Adrenal gland (tissue), 12 donors: ENCODE results near the gene SNAI3. TPM values are rescaled to one million over a fixed set of nuclear protein-coding genes. Genes with fewer than 3 reads are reported as not detected.

Experiments used
- DNase-seq, 7 donors: peaks; one replicate each; pipeline ENCODE4 v3.0.0-alpha.2; 2019 to 2020
- H3K27ac ChIP-seq, 5 donors: fragments of 200-600 bp; sonication (generic) in 4 of 5; 1 replicate in 3 of 5; 2 replicates in 2 of 5; pipeline versions ENCODE4 v1.5.1 to v1.8.0; 2016 to 2020; ENCODE audit warnings: mild to moderate bottlenecking in 1 of 5
- H3K27me3 ChIP-seq: fragments of 200-600 bp; 2 replicates; pipeline ENCODE4 v1.8.0; 2021
- H3K36me3 ChIP-seq, 2 donors: fragments of 200-600 bp; replicated peaks in 1 of 2; 1 replicate in 1 of 2; 2 replicates in 1 of 2; pipeline versions ENCODE4 v1.5.1 to v1.8.0; 2018 to 2022
- H3K4me1 ChIP-seq, 2 donors: fragments of 200-600 bp; replicated peaks in 1 of 2; 1 replicate in 1 of 2; 2 replicates in 1 of 2; pipeline versions ENCODE4 v1.5.1 to v1.8.0; 2018 to 2021
- H3K4me3 ChIP-seq, 4 donors: fragments of 200-600 bp; sonication (generic) in 3 of 4; one replicate each; pipeline ENCODE4 v1.5.1; 2016 to 2018
- H3K9me3 ChIP-seq, 3 donors: fragments of 200-600 bp; sonication (generic) in 1 of 3; replicated peaks in 1 of 3; 1 replicate in 2 of 3; 2 replicates in 1 of 3; pipeline versions ENCODE4 v1.5.1 to v1.8.0; 2016 to 2021
- POLR2A ChIP-seq, 2 donors: fragments of 450-650 bp; IDR thresholded peaks; one replicate each; pipeline ENCODE4 v1.6.1; 2017; ENCODE audit warnings: antibody characterized with exemption in 2 of 2, mild to moderate bottlenecking in 2 of 2, moderate library complexity in 1 of 2
- WGBS, 4 donors: extraction: QIAGEN DNeasy Blood & Tissue Kit in 2 of 4; methylation state at CpG; one replicate each; pipeline versions ENCODE4 v1.1.5 to v1.1.7; 2013 to 2017; 5-methylcytosine and 5-hydroxymethylcytosine counted together
- intact Hi-C, 2 donors: fragments of 100-400 bp; cut with DNase I; formaldehyde crosslinking; loops; one replicate each; pipeline versions ENCODE4 v1.14.1 to v1.15.0; 2022 to 2023
- polyA plus RNA-seq, 3 donors: library from polyadenylated mRNA; stranded (reverse); fragments of 200-250 nt in 2 of 3; fragments of 350-450 nt in 1 of 3; fragmentation: Illumina TruSeq in 1 of 3; extraction: RNeasy Lipid Tissue Mini Kit (QIAGEN cat#74804) in 1 of 3; gene quantifications; one replicate each; pipeline ENCODE4 v1.2.3, GENCODE V29; 2013 to 2014
- total RNA-seq, 9 donors: library from RNA; depleted of rRNA in 4 of 9; stranded (reverse); fragments of >200 nt in 4 of 9; fragments of 120-200 nt in 1 of 9; fragmentation: NEBNext Ultra II Directional in 1 of 9; extraction: Animal tissue kit (Norgen Biotek cat#: 25700) in 1 of 9; gene quantifications; one replicate each; pipeline versions ENCODE4 v1.1.0 to v1.2.4, GENCODE V29; 2013 to 2023
- TF ChIP-seq, protein P1 (sequence below), 6 experiments: fragments of 450-650 bp in 4 of 6; fragments of 200-600 bp in 2 of 6; sonication (generic) in 1 of 6; IDR thresholded peaks; 1 replicate in 5 of 6; 2 replicates in 1 of 6; pipeline versions ENCODE4 v1.5.1 to v1.8.0; 2016 to 2021; ENCODE audit warnings: antibody characterized with exemption in 6 of 6, mild to moderate bottlenecking in 2 of 6, moderate library complexity in 1 of 6
- donor health status: healthy with polysubstance abuse.
- donor health status: Bipolar disorder and iron deficiency.
- donor health status: DM: yes; HTN: yes; CAD: no.
- donor health status: DM: no; HTN: no; CAD: no.
- donor health status: DM: no; HTN: no; CAD: no.
- donor health status: DM: yes; HTN: yes; CAD: no.

SNAI3 gene
- total and polyA plus RNA-seq, 12 donors: 0.06 to 2.1 (median 0.51) TPM; not detected in 2

GRCh38 chr16:88687254-88687576, 908 bp upstream of the SNAI3 start:
- Histone ChIP-seq H3K4me1 (peaks cover 13 to 22% of the 10 kb centered on the region in 2 donors), H3K4me3 (no peak overlapping the region), H3K9me3 (no peaks in the 10 kb centered on the region), H3K27me3 (peaks cover 19% of the 10 kb centered on the region), H3K27ac (no peak overlapping the region), H3K36me3 (no peaks in the 10 kb centered on the region)
- 60 to 74% (median 71%) methylated on average over 1 to 10 of the region's 10 CpGs for WGBS, 4 donors
- TF ChIP-seq, protein P1, sequence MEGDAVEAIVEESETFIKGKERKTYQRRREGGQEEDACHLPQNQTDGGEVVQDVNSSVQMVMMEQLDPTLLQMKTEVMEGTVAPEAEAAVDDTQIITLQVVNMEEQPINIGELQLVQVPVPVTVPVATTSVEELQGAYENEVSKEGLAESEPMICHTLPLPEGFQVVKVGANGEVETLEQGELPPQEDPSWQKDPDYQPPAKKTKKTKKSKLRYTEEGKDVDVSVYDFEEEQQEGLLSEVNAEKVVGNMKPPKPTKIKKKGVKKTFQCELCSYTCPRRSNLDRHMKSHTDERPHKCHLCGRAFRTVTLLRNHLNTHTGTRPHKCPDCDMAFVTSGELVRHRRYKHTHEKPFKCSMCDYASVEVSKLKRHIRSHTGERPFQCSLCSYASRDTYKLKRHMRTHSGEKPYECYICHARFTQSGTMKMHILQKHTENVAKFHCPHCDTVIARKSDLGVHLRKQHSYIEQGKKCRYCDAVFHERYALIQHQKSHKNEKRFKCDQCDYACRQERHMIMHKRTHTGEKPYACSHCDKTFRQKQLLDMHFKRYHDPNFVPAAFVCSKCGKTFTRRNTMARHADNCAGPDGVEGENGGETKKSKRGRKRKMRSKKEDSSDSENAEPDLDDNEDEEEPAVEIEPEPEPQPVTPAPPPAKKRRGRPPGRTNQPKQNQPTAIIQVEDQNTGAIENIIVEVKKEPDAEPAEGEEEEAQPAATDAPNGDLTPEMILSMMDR (IDR thresholded peaks at IDR 0.05): no peak
- TF ChIP-seq POLR2A (IDR thresholded peaks at IDR 0.05): no peak
- intact Hi-C loops: loop anchor here in 1 of 2 donors (2.0 kb wide), 1 partner anchor 26 kb away; no protein-coding TSS in a partner anchor
- DNase-seq: no peak

DNA sequence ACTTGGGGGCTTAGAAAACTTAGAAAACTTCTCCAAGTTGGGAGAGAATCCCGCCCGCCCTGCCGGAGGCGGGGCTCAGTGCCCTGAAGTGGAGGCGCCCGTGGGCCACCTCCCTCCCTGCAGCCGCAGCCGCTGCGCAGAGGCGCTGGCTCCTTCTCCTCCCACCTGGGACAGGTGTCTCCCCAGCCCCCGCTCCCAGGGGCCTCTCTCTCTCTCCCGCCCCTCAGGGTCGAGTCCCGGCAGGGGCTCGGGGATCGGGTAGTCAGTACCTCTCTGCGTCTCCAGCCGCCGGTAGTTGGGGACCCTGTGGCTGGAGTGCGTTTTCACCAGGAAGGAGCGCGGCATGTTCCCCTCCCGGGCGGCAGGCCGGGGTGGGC, 257 bp downstream of the SNAI3 start:
- TF ChIP-seq POLR2A (IDR thresholded peaks at IDR 0.05): no peak
- TF ChIP-seq, protein P1 (IDR thresholded peaks at IDR 0.05): no peak
- H3K4me3 ChIP-seq: peak overlapping the region in 2 of 4 donors; percentile 51 to 54
- no peak for DNase-seq
- 0 to 1% (median 1%) methylated on average over 8 to 25 of the region's 25 CpGs for WGBS, 4 donors
- H3K4me1 ChIP-seq: peaks cover 13 to 26% of the 10 kb centered on the region in 2 donors
- peaks cover 20% of the 10 kb centered on the region for H3K27me3 ChIP-seq
- no peaks in the 10 kb centered on the region for H3K9me3 ChIP-seq
- no peaks in the 10 kb centered on the region for H3K36me3 ChIP-seq
- intact Hi-C loops: loop anchor here in 1 of 2 donors (2.0 kb wide), 1 partner anchor 25 kb away; no protein-coding TSS in a partner anchor
- H3K27ac ChIP-seq: peak overlapping the region in 1 of 5 donors; percentile 18

- TF ChIP-seq, protein P1 (IDR thresholded peaks at IDR 0.05): peak; percentile 39 to 65 (median 56)
- no peak for TF ChIP-seq POLR2A (IDR thresholded peaks at IDR 0.05)
- Histone ChIP-seq H3K4me1 (peaks cover 13 to 26% of the 10 kb centered on the region in 2 donors), H3K4me3 (peak overlapping the region in 2 of 4 donors; percentile 51 to 54), H3K27me3 (peaks cover 20% of the 10 kb centered on the region), H3K9me3 (no peaks in the 10 kb centered on the region), H3K36me3 (no peaks in the 10 kb centered on the region), H3K27ac (peak overlapping the region in 1 of 5 donors; percentile 17)
- 2 to 8% (median 5%) methylated on average over 7 to 33 of the region's 33 CpGs for WGBS, 4 donors
- peak in 5 of 7 donors; percentile 52 to 75 (median 67) for DNase-seq
- intact Hi-C loops: loop anchor here in 1 of 2 donors (2.0 kb wide), 1 partner anchor 25 kb away; no protein-coding TSS in a partner anchor
These were observed 898 bp downstream of the SNAI3 start for GRCh38 chr16:88685156-88686061.

GRCh38 chr16:88684569-88685155, 1.6 kb downstream of the SNAI3 start:
- H3K27me3 ChIP-seq: peaks cover 20% of the 10 kb centered on the region
- no peak for DNase-seq
- H3K36me3 ChIP-seq: no peaks in the 10 kb centered on the region
- 43 to 74% (median 56%) methylated on average over 5 to 15 of the region's 15 CpGs for WGBS, 4 donors
- H3K4me1 ChIP-seq: peaks cover 13 to 26% of the 10 kb centered on the region in 2 donors
- TF ChIP-seq, protein P1 (IDR thresholded peaks at IDR 0.05): no peak
- H3K9me3 ChIP-seq: no peaks in the 10 kb centered on the region
- peak overlapping the region in 1 of 5 donors; percentile 17 for H3K27ac ChIP-seq
- H3K4me3 ChIP-seq: no peak overlapping the region
- intact Hi-C loops: no loop called here
